G401 (cell line): ENCODE data around the gene PRDM16. TPM values are rescaled to one million over a fixed set of nuclear protein-coding genes. Genes with fewer than 3 reads are reported as not detected.

ENCODE experiments used
- DNase-seq: peaks from one replicate; pipeline ENCODE4 v3.0.0-alpha.2; 2015; ENCODE audit warnings: low spot score
- in situ Hi-C: cut with HindIII; loops from 2 replicates; pipeline ENCODE4 v1.10.0; 2016; ENCODE audit warnings: low sequenced_read_pairs, mixed read lengths
- total RNA-seq: library from RNA; depleted of rRNA; stranded (reverse); fragments of >200 nt; shearing (Covaris generic); gene quantifications from 2 replicates; pipeline ENCODE4 v1.2.3, GENCODE V29; 2014

Gene PRDM16
- total RNA-seq, 1 experiment from 2014 or later: 2.8 TPM

DNA sequence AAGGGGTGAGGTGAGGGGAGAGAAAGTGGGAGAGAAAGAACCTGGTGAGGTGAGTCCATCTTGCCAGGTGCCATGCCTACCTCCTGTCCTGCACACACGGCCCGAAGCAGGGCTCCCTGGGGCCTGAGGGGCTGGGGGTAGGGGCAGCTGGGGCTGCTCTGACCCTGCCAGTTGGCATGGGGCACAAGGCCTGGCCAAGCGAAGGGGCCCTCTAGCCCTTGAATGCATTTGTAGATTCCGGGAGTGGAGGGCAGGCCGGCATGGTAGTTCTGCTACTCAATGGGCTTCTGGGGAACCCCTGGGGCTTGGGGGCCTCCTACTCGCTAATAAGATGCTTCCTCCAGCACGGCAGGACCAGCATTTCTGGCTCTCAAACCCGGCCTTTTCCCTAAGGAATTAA, 3.6 kb upstream of the PRDM16 start:
- in situ Hi-C loops: no loop called here
- no peak for DNase-seq

DNA sequence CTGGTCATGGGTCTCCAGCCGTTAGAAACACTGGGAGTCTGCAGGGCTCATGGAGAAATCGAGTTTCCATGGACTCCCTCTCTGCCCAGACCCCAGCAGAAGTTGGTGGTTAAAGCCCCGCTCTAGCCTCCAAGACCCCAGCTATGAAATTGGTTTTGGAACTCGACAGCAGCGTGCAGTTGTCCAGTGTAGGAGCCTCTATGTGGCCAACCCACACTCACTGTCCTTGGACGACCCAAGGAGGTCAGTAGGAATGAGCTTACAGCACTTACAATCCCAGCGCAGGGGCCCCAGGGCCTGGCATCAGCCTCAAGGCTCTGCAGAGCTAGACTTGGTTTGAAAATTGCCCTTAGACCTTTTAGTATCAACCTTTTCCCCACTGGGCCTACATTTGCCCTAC, 3.2 kb upstream of the PRDM16 start:
- DNase-seq: no peak
- in situ Hi-C loops: no loop called here

DNA sequence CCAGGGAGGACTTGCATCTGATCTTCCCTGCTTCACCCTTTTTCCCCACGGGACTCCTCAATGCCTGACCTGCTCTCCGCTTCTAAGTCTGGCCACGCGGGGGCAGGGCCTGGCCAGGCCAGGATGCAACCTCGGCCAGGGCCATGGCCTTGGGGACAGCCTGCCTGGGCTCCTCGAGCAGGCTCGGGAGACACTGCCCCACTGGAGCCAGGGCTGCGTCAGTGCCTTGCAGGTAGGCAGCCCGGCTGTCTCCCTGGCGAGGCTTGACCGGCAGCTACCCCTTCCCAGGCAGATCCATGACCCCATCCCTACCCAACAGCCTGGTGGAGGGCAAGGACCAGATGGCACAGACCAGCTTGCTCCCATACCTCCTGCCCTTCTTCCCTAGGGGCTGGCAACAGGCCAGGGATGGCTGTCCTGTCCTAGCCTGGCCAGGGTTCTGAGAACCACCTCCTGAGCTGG, 2.7 kb upstream of the PRDM16 start:
- in situ Hi-C loops: no loop called here

DNA sequence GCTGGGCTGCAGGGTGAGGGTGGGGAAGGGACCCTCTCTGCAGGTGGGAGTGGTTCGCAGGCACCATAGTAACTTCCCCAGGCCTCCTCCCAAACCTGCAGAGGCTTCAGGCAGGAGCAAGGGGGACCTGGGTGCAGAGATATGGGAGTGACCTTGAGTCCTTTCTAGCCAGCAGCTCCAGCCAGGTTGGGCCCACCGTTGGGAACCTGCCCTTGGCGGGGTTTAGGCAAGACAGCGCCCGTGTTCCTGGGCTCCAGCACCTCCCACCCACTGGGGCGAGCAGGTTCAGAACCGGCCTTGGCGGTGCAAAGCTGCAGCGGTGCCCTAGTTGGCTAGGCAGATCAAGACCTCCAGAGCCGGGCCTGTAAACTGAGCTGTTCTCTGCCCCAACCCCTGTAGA, 2.2 kb upstream of the PRDM16 start:
- DNase-seq: no peak
- in situ Hi-C loops: no loop called here

More for the DNA sequence above, 2.7 kb upstream of the PRDM16 start:
- peak; percentile 25 for DNase-seq

DNA sequence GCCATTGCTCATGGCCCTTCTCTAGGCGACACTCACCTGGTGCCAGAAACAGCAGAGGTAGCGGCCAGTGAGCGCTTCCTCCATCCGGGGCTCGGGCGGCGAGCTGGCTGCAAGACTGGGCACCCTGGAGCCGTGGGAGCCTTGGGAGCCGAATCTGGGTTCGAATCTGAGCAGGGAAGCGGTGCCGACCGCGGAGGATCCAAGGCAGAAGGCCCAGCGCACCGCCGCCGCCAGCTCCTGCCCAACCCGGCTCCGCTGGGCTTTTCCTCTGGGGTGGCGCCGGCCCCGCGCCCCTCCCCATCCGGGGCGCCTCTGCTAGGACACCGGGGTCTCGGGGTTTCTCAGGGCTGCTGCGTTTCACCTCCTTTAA, 1.7 kb upstream of the PRDM16 start:
- in situ Hi-C loops: no loop called here
- DNase-seq: no peak

GRCh38 chr1:3067671-3068563, 1.1 kb upstream of the PRDM16 start:
- no peak for DNase-seq
- in situ Hi-C loops: no loop called here

- in situ Hi-C loops: no loop called here
- peak; percentile 42 for DNase-seq
Measured at GRCh38 chr1:3069491-3070308, 697 bp downstream of the PRDM16 start.

DNA sequence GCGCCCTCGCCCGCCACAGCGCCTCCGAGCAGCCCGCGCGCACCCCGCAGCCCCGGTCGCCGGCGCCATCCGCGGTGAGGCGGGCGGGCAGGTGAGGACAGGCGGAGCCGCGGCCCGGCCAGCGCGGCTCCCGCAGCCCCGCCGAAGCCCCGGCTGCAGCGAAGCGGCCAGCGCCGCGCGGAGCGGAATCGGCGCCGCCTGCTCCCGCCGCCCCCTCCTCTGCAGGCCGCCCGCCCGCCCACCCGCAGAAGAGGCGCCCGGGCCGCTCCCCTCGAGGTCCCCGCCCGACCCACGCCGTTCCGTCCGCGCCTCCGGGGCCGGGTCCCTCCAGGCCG, 1.3 kb downstream of the PRDM16 start:
- DNase-seq: no peak
- in situ Hi-C loops: no loop called here

GRCh38 chr1:3070644-3071564, 1.9 kb downstream of the PRDM16 start:
- in situ Hi-C loops: no loop called here
- DNase-seq: no peak

GRCh38 chr1:3071565-3072390, 2.8 kb downstream of the PRDM16 start:
- DNase-seq: no peak
- in situ Hi-C loops: no loop called here

- DNase-seq: no peak
- in situ Hi-C loops: no loop called here
Measured at GRCh38 chr1:3072391-3073185, 3.6 kb downstream of the PRDM16 start.

GRCh38 chr1:3073186-3073488, 4.1 kb downstream of the PRDM16 start:
- in situ Hi-C loops: no loop called here
- DNase-seq: no peak

GRCh38 chr1:3073489-3074296, 4.7 kb downstream of the PRDM16 start:
- DNase-seq: no peak
- in situ Hi-C loops: no loop called here

DNA sequence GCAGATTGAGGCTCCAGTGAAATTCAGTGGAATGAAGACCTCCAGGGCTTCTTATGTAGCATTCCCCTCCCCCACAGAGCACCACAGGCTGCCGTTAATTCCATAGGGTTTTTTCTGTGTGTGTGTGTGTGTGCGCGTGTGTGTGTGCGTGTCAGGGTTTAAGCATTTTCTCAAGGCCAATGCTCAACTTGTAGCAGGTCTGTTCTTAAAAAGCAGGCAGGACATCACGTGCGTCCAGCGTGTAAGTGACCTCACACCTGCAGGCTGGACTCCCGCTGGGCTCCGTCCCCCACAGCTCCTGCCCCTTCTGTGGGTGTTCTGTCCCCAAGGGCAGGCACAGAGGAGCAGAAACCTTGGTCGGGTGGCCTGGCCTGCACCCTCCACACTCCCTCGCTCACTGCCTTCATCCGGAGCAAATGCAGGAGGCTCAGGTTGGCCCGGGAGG, 5.3 kb downstream of the PRDM16 start:
- in situ Hi-C loops: no loop called here
- no peak for DNase-seq

GRCh38 chr1:3074800-3075199, 5.8 kb downstream of the PRDM16 start:
- in situ Hi-C loops: no loop called here
- no peak for DNase-seq

GRCh38 chr1:3075666-3076362, 6.8 kb downstream of the PRDM16 start:
- in situ Hi-C loops: no loop called here
- DNase-seq: no peak

- in situ Hi-C loops: no loop called here
- DNase-seq: no peak
Measured at GRCh38 chr1:3076363-3076740, 7.3 kb downstream of the PRDM16 start.
